OCI-LY1 (cell line): ENCODE results near the gene ZNF418.

Experiments
- EZH2 ChIP-seq: fragments of 200-600 bp; sonication (generic), shearing (Covaris generic); IDR thresholded peaks from 2 replicates; pipeline ENCODE4 v1.8.0; 2017; ENCODE audit warnings: borderline replicate concordance, mixed run types, mild to moderate bottlenecking, antibody characterized with exemption, low read length, moderate library complexity, mixed read lengths
- TF ChIP-seq, protein P1 (sequence below): fragments of 200-600 bp; sonication (generic), shearing (Covaris generic); IDR thresholded peaks from 2 replicates; pipeline ENCODE4 v1.5.1; 2017; ENCODE audit warnings: mild to moderate bottlenecking, antibody characterized with exemption, low read length, moderate library complexity, mixed read lengths

DNA sequence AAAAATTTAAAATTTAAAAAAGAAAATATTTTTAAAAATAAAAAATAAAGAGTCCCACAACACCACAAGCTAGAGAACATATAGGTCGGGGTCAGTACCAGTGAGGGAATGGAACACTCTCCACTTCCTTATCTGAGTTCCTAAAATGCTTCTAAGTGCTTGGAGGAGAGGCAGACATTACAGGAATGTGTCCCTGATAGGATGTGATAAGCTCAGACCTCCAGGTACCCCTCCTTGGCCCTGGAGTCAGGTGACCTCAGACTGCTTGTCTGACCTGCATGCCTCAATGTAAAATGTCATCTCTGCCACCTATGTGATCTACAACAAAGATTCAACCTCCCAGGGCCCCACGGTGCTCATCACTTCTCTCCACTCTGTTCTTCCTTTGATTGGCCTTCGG lies 49.2 kb downstream of the ZNF418 start:
- TF ChIP-seq, protein P1, sequence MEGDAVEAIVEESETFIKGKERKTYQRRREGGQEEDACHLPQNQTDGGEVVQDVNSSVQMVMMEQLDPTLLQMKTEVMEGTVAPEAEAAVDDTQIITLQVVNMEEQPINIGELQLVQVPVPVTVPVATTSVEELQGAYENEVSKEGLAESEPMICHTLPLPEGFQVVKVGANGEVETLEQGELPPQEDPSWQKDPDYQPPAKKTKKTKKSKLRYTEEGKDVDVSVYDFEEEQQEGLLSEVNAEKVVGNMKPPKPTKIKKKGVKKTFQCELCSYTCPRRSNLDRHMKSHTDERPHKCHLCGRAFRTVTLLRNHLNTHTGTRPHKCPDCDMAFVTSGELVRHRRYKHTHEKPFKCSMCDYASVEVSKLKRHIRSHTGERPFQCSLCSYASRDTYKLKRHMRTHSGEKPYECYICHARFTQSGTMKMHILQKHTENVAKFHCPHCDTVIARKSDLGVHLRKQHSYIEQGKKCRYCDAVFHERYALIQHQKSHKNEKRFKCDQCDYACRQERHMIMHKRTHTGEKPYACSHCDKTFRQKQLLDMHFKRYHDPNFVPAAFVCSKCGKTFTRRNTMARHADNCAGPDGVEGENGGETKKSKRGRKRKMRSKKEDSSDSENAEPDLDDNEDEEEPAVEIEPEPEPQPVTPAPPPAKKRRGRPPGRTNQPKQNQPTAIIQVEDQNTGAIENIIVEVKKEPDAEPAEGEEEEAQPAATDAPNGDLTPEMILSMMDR, result no peak
- no peak for TF ChIP-seq EZH2
